HG02642 (cell line): Measurements from ENCODE around the gene DEK.
A peak's percentile ranks its signal among the peaks of the same experiment; 100 is the strongest.

ENCODE experiments used
- ATAC-seq: cut with Tn5 transposase; IDR thresholded peaks from one replicate; pipeline ENCODE4 v1.9.1; 2021; ENCODE audit warnings: mild to moderate bottlenecking; ENCODE audit not compliant: unreplicated experiment, poor library complexity

DEK gene

DNA sequence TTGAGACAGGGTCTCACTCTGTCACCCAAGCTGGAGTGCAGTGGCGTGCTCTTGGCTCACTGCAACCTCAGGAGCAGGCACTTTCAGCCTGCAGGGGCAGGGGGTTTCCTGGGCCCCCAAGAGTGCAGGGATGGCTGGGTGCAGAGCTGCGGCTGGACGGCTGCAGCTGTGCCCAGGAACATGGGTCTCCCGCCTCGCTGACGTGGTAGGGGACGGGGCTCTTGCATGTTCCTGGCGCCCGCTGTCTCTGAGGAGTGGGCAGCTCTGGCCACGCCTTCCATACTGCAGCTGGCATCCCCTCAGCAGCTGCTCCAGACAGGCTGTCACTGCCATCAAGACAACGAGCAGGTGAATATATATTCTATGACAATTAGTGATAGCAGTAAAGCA is 2.2 kb upstream of the DEK start:
- ATAC-seq = no peak

DNA sequence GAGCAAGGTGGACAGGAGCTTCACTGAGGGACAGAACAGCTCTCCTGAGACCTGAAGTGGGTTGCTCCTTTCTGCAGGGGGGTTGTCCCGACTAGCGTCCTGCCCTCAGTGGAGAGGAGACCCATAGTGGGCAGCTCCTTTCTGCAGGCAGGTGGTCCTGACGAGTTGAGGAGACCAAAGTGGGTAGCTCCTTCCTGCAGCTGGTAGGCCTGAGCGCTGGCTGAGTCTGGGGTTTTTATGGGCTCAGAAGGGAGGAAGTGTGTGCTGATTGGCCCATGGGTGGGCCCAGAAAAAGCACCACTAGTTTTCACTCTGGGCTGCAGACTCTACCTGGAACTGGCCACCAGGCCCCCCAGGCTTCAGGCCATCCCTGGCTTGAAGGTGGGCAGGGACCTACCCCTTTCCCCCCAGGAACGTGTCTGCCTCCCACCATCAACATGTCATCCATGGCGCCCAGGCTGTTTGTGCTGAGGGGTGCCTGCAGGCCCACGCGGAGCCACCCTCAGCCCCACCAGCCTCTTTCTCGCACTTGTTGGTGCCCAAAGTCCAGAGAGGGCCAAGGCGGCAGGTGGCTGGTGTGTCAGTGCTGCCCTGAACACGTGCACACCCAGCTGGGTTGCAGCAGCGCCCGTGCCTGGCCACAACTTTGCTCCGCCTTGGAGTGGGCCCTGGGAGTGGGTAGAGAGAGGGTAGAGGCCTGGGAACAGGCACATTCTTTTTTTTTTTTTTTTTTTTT is 1.6 kb upstream of the DEK start:
- ATAC-seq = no peak

DNA sequence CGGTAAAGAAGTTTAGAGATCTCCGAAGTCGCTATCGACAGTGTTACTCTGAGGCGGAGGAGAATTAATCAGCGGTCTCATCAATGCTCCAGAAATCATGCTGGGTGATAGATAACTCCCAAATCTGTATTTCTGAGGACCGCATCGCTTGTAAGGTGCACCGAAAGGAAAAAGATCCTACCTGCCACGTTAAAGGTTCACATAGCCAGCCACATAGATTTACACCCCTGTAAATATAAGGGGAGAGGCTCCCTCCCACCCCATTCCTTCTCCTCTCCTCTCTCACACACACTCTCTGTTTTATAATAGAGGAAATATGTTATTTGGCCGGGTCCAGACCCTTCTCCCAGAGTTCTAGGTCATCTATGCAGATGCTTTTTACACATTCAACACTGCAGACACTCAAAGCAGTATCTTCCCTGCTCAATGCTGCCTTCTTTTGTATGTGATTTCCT is 620 bp upstream of the DEK start:
- ATAC-seq = no peak

DNA sequence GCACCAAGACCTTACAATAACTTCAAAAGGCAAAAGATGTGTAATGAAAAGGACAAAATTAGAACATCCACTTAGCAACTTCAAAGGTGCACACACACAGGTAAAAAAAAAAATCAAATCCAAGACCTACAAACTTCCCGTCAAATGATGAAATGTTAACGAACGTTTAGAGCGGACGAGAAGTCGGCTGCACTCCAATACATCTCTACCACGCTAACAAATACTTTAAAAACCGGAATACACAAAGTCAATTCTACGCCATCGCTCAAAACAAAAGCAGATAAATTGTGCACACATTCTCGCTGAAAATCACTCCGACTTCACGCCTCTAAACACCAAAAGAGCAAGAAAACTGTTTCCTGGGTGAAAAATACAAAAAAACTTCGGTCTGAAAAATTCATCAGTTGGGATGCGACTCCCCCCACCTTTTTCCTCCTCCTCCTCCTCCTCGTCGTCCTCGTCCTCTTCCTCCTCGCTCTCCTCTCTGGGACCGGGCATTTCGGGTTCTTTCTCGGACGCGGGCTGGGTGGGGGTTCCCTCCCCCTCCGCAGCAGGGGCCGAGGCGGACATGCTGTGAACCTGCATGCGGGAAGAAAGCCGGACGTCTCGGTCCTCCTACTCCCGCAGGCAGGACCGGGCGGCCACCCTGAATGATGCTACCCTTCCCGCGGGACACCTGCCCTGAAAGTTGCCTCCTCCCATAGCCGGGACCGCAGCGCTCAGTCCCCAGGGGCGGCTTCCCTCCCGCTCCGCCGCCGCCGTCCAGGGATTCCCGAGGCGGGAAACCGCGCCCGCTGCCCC is 712 bp downstream of the DEK start:
- no peak for ATAC-seq

DNA sequence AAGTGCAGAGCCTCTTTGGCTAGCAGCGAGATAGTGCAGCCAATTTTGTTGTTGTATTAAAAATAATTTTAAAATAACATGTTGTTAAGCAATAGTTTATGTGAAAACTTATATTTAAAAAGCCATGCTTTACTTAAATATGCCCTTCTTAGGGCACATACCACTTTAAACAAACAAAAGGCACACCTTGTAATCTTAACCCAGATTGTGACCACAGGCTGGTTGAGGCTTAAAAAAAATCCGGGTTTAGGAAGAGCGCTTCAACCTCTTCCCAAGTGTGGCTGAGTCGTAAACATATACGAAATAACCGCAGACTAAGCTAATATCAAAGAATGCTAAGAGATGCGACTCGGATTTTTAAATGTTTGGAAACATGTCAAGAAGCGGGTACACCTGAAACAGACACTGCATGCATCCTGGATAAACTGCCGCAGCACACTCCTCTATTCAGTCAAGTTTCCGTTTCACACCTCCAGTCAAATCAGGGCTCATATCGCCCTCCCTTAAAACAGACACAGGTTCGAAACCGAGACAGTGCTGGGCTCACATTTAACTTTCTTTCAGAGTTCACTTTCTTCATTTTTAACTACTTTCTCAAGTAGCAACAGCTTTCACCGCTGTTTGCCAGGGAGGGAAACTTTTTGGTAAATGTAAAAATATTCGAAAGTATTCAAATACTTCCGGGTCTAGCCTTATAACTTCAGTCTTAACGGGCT is 1.5 kb downstream of the DEK start:
- ATAC-seq = peak; percentile 66

DNA sequence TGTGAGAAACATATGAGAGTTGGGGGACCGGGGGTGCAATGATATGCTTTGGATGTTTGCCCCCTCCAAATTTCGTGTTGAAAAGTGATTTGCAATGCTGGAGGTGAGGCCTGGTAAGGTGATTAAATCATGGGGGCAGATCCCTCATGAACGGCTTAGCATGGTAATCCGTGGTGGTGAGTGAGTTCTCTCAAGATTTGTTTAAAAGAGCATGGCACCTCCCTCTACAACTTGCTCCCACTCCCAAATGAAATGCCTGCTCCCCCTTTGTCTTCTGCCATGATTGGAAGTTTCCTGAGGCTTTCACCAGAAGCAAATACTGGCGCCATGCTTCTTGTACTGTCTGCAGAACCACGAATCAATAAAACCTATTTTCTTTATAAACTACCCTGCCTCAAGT is 2.5 kb downstream of the DEK start:
- ATAC-seq = no peak

DNA sequence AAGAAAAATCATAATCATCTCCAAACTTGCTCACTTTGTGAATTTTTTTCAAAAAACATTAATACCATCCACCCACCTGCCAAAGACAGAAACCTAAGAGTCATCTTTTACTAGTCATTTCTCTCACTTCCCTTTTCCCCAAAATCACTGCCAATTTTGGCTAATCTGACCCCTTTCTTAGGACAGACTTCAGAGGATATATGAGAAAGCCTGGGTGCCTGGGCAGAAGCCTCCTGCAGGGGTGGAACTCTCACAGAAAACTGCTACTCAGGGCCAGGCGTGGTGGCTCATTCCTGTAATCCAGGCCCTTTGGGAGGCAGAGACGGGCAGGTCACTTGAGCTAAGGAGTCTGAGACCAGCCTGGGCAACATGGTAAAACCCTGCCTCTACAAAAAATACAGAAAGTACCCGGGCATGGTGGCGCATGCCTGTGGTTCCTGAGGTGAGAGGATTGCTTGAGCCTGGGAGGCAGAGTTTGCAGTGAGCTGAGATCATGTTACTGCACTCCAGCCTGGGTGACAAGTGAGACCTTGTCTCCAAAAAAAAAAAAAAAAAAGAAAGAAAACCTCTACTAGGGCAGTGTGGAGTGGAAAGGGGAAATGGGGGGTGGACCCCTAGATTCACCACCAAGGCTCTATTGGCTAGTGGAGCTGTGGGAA is 3.8 kb downstream of the DEK start:
- ATAC-seq = peak; percentile 42

DNA sequence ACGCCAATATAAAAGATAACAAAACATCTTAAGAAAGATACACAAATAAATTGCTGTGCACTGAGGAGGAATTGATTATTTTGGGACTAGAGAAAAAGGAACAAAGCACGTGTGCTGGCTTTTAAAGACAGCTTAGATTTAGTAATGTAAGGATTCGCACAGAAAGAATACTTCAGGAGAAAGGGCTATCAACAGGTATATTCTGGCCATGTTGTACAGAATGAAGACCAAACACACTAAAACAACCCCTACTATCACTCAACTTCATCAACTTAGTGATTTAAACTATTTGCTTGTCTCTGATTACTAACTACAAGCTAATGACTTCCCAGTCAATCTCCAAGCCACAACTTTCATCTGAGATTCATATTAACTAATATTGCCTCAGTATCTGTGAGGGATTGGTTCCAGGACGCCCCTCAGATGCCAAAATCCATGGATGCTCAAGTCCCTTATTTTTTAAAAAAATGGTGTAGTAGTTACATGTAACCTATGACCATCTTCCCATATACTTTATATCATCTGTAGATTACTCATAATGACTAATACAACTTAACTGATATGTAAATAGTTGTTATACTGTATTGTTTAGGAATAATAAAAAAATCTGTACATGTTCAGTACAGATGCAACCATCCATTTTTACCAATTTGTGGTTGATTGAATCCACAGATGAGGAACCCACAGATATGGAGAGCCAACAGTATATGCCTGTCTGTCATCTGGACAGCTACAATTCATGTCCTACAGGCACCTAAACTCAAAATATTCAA is 4.5 kb downstream of the DEK start:
- no peak for ATAC-seq

DNA sequence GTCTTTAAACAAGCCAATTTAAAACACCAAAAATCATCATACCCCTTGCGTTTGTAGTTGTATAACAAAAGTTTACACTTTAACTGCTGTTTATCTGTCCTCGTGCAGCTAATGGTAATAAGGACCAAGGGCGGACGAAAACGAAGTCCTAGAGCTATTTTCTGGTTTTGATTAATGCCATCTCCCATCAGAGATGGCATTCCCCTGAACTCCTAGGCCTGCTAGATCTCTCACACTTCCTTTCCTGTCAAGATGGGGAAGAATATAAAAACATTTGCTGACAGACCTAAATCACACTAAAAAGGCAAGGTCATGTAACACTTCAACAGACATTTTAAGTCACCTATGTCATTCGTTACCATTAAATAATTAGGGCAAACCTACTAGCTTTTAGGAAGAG is 9.5 kb downstream of the DEK start:
- ATAC-seq = no peak

DNA sequence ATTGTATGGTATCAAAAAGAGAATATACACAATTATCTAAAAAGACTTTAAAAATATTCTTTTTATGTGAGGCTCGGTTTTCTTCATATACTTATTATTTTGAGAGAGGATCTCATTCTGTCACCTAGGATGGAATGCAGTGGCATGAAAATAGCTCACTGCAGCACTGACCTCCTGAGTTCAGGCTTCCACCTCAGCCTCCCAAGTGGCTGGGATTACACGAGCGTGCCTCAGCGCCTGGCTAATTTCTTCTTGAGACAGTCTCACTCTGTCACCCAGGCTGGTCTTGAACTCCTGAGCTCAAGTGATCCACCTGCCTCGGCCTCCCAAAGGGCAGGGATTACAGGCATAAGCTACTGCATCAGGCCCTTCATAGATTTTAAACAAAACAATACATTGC is 10.7 kb downstream of the DEK start:
- no peak for ATAC-seq

DNA sequence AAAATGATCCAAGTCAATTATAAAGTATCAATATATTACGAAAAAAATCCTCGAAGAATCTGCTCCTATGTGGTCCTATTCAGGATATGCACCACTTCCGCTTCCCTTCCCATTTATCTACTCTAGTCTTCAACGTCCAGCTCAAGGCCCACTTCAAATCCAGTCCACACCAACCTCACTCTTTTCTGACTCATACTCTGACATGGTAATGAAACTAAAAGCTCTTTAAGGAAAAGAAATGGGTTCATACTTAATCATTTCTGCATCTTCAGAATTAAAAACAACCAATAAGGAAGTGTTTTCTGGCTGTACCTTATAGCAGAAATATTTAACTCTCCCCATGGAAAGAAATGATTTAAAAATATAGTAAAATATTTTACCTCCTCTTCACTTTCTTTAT is 15.1 kb downstream of the DEK start:
- no peak for ATAC-seq

DNA sequence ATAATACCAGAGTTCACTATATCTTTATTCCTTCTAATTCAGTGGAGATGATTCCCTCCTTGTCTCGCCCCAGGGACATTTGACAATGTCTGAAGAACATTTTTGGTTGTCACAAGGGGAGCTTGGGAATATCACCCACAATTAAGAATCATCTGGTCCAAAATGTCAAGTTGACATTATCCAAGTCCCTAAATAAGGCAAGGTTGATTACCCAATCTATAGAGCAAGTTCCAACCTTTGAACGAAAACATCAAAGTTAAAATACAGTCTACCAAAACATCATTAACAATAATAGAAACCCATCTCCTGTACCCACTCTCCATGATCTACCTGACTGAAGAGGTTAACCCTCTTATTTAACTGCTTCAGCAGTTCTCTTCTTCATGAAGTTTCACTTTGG is 15.6 kb downstream of the DEK start:
- no peak for ATAC-seq

DNA sequence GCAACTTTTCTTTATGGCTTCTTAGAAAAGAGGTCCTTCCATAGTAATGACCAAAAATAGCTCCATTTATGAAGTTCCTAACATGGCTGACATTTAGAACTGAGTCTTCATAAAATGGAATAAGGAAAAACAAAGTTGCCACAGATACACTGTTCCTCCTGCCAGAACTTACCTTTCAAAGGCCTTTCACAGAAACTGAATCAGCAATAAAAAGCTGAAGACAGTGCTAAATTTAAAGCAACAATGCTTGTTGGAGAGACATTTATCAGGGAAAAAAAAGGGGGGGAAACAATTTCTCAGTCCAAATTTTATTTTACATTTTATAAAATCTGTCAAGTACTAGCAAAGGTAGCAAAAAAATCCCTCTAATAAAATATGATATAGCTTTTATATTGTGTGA is 17.3 kb downstream of the DEK start:
- no peak for ATAC-seq

DNA sequence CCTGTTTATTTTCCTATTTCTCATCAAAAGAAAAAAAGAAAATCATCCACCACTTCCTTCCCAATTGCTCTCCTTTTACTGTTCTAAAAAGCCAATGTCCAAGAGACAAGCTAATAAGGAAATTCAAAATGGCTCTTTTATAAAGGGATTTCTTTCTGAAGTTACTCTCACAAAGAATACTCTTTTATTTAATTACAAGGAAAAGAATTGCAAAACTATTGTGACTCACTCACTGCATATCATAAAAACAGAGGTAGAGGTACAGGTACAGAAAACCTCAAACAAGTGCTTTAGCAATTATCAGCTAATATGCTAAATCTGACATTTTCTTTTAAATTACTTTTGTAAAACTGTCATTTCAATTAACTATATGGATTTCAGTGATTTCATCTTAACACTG is 18.1 kb downstream of the DEK start:
- no peak for ATAC-seq

DNA sequence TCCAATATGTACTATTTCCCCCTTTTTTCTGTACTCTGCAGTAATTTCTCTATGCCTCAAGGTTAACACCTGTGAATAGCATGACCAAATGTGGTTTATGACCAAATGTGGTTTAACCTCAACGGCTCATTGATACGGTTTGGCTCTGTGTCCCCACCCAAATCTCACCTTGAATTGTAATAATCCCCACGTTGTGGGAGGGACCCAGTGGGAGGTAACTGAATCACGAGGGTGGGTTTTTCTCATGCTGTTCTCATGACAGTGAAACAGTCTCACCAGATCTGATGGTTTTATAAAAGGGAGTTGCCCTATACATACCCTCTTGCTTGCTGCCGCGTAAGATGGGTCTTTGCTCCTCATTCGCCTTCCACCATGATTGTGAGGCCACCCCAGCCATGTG is 18.7 kb downstream of the DEK start:
- ATAC-seq = no peak

DNA sequence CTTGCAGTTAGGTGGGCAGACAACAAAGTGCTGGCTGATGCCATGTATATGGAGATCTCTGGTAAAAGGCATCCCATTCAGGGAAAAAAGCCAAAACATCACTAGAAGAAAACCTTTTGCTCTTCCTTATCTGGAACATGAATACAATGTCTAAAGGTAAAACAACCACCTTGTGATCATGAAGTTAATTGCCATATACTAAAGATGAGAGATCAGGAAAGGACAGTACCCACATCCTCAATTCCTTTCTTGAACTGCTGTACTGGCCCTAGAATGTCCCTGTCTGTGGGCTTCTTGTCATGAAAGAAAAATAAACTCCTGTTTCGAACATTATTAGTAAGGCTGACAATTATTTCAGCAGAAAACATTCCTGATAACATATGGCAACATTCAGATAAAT is 19.3 kb downstream of the DEK start:
- ATAC-seq = no peak

DNA sequence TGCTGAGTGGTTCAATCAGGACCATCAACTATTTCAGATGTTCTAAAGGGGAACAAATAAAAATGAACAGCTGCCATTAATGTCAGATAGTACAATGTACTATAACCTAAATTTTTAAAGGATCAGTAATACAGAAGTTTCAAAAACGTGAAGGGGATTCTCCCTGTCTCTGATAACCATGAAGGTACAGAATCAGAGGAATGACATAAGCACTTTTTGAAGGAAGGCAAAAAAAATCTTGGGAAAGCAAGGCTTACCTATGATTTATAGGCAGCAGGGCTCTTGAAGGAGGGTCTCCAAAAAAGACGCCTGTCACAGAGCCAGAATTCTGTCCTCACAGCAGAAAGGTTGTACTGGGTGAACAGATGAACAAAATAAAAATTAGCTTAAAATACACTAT is 20.1 kb downstream of the DEK start:
- ATAC-seq = no peak

DNA sequence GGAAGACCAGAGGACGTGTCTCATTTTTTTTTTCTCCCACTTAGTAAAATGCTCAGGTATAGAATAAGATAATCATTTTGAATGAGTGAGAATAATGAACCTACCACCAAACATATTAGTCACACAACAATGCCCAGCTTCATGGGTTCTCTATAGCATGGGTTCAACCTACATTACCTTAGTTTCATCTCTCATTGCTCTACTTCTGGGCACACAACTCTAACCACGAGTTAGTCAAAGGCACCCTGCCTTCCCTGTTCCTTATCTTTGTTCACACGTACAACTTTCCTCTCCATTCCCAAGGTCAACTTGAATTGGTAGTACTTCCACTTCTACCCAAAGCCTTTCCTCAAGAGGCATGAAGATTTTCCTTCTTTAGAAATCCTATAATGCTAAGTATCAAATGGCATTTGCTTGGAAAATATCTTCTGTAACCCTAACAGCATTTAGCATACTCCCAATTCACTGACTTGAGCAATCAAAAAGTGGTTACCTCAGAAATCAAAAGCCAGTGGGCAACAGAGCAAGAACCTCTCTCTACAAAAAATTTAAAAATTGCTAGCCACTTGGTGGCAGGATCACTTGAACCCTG is 20.9 kb downstream of the DEK start:
- no peak for ATAC-seq

DNA sequence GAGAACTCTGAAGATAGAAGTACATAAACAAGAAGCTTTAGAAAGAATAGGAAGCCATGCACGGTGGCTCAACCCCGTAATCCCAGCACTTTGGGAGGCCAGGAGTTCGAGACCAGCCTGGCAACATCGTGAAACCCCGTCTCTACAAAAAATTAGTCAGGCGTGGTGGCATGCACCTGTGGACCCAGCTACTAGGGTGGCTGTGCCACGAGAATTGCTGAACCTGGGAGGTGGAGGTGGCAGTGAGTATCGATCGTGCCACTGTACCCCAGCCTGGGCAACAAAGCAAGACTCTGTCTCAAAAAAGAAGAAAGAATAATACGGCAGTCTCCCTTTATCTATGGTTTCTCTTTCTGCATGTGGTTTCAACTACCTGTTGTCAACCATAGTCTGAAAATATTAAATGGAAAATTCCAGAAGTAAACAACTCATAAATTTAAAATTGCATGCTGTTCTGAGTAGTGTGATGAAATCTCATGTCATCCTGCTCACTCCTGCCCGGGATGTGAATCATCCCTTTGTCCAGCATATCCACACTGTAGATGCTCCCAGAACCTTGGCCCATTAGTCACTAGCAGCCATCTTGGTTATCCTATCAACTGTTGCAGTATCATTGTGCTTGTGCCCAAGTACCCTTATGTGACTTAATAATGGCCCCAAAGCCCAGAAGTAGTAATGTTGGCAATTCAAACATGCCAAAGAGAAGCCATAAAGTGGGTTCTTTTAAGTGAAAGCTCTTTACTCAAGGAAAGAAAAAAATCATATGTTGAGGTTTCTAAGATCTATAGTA is 22.1 kb downstream of the DEK start:
- no peak for ATAC-seq
